NCI-H1105 treated with DMSO at 0.1 percent for 48 hours (cell line): ENCODE results near the gene VIPAS39.
"Not testable (repeated sequence)": the region's sequence is repeated elsewhere in the genome, so short reads cannot be mapped to it uniquely, and the experiment has no call there.

Experiments used
- DNase-seq: peaks from one replicate; lab custom pipeline; 2025; lab: John Stamatoyannopoulos, UW

The VIPAS39 gene

GRCh38 chr14:77470224-77470870, 12.9 kb upstream of the VIPAS39 start:
- DNase-seq, result no peak

GRCh38 chr14:77469539-77469938, 12.1 kb upstream of the VIPAS39 start:
- DNase-seq, result no peak

GRCh38 chr14:77469067-77469505, 11.7 kb upstream of the VIPAS39 start:
- no peak for DNase-seq

- DNase-seq, result no peak
These were observed 10.4 kb upstream of the VIPAS39 start for GRCh38 chr14:77467801-77468200.

GRCh38 chr14:77459072-77459723, 1.8 kb upstream of the VIPAS39 start:
- DNase-seq, result peak; percentile 34

- DNase-seq, result peak; percentile 34
These were observed 999 bp upstream of the VIPAS39 start for GRCh38 chr14:77458249-77458950.

- DNase-seq, result peak; percentile 36
These were observed 283 bp downstream of the VIPAS39 start for GRCh38 chr14:77457115-77457521.

GRCh38 chr14:77455966-77456640, 1.3 kb downstream of the VIPAS39 start:
- DNase-seq, result no peak

- no peak for DNase-seq
These were observed 15.2 kb downstream of the VIPAS39 start for GRCh38 chr14:77442196-77442595.

- DNase-seq, result no peak
These were observed 17.5 kb downstream of the VIPAS39 start for GRCh38 chr14:77439861-77440260.

- no peak for DNase-seq
These were observed 18.8 kb downstream of the VIPAS39 start for GRCh38 chr14:77438596-77438995.

- DNase-seq, result no peak
These were observed 21.4 kb downstream of the VIPAS39 start for GRCh38 chr14:77436042-77436441.

GRCh38 chr14:77426396-77426795, 31.0 kb downstream of the VIPAS39 start:
- no peak for DNase-seq

GRCh38 chr14:77424862-77425261, 32.5 kb downstream of the VIPAS39 start:
- DNase-seq, result no peak

- no peak for DNase-seq
These were observed 34.0 kb downstream of the VIPAS39 start, which contains the start of gene NOXRED1 for GRCh38 chr14:77423423-77423822. NOXRED1 (minus strand) TSS chr14:77423523; CDS start chr14:77422889, 634 bp downstream.

GRCh38 chr14:77421201-77421600, 36.2 kb downstream of the VIPAS39 start:
- DNase-seq, result no peak

GRCh38 chr14:77416836-77417235, 40.6 kb downstream of the VIPAS39 start:
- DNase-seq, result no peak

GRCh38 chr14:77416098-77416497, 41.3 kb downstream of the VIPAS39 start:
- DNase-seq, result not testable (repeated sequence)

- DNase-seq, result not testable (repeated sequence)
These were observed 41.9 kb downstream of the VIPAS39 start for GRCh38 chr14:77415403-77416030.

GRCh38 chr14:77409131-77409533, 48.3 kb downstream of the VIPAS39 start:
- no peak for DNase-seq

GRCh38 chr14:77407158-77407557, 50.2 kb downstream of the VIPAS39 start:
- DNase-seq, result no peak

GRCh38 chr14:77406718-77407117, 50.7 kb downstream of the VIPAS39 start:
- DNase-seq, result no peak
